Measurements from ENCODE around the gene NTSR1. TPM values are rescaled to one million over a fixed set of nuclear protein-coding genes. Genes with fewer than 3 reads are reported as not detected.

Gene NTSR1
- total and polyA plus RNA-seq, 12 donors, result 0.03 to 0.14 (median 0.11) TPM; not detected in 9

GRCh38 chr20:62775206-62775605 is 66.6 kb downstream of the NTSR1 start:
- 70 to 94% (median 80%) methylated on average over 2 to 9 of the region's 9 CpGs for WGBS, 4 donors
- no peak for DNase-seq
- Histone ChIP-seq H3K36me3 (replicated peaks in 1 of 2) (no peaks in the 10 kb centered on the region), H3K9me3 (replicated peaks in 1 of 3) (no peaks in the 10 kb centered on the region), H3K27ac (no peak overlapping the region), H3K27me3 (peaks cover 7% of the 10 kb centered on the region), H3K4me1 (replicated peaks in 1 of 2) (peaks cover 4 to 6% of the 10 kb centered on the region in 2 donors), H3K4me3 (no peak overlapping the region)
- TF ChIP-seq CTCF (IDR thresholded peaks at IDR 0.05), result no peak
- no peak for TF ChIP-seq POLR2A (IDR thresholded peaks at IDR 0.05)
- intact Hi-C loops (cut with DNase I), result loop anchor here in 1 of 2 donors (5.0 kb wide), 1 partner anchor 88 kb away; no protein-coding TSS in a partner anchor

- Histone ChIP-seq H3K4me3 (no peak overlapping the region), H3K27me3 (peaks cover 8% of the 10 kb centered on the region), H3K36me3 (replicated peaks in 1 of 2) (no peaks in the 10 kb centered on the region), H3K27ac (peak overlapping the region in 1 of 5 donors; percentile 55), H3K4me1 (replicated peaks in 1 of 2) (peaks cover 4 to 6% of the 10 kb centered on the region in 2 donors), H3K9me3 (replicated peaks in 1 of 3) (no peaks in the 10 kb centered on the region)
- WGBS, 4 donors, result 83 to 90% (median 88%) methylated on average over 17 to 24 of the region's 24 CpGs
- no peak for TF ChIP-seq CTCF (IDR thresholded peaks at IDR 0.05)
- TF ChIP-seq POLR2A (IDR thresholded peaks at IDR 0.05), result no peak
- DNase-seq, result no peak
- intact Hi-C loops (cut with DNase I), result loop anchor here in 1 of 2 donors (5.0 kb wide), 1 partner anchor 89 kb away; no protein-coding TSS in a partner anchor
Observed at GRCh38 chr20:62776035-62776691, 67.5 kb downstream of the NTSR1 start.

- Histone ChIP-seq H3K27me3 (peaks cover 8% of the 10 kb centered on the region), H3K4me1 (replicated peaks in 1 of 2) (peaks cover 4 to 6% of the 10 kb centered on the region in 2 donors), H3K27ac (peak overlapping the region in 1 of 5 donors; percentile 55), H3K9me3 (replicated peaks in 1 of 3) (no peaks in the 10 kb centered on the region), H3K4me3 (no peak overlapping the region), H3K36me3 (replicated peaks in 1 of 2) (no peaks in the 10 kb centered on the region)
- WGBS, 4 donors, result 55 to 72% (median 67%) methylated on average over 13 to 14 of the region's 14 CpGs
- TF ChIP-seq CTCF (IDR thresholded peaks at IDR 0.05) (no peak), POLR2A (IDR thresholded peaks at IDR 0.05) (no peak)
- no peak for DNase-seq
- intact Hi-C loops (cut with DNase I), result loop anchor here in 1 of 2 donors (5.0 kb wide), 1 partner anchor 90 kb away; no protein-coding TSS in a partner anchor
Observed at GRCh38 chr20:62776692-62777527, 68.3 kb downstream of the NTSR1 start.

- Histone ChIP-seq H3K27me3 (peaks cover 8% of the 10 kb centered on the region), H3K27ac (no peak overlapping the region), H3K36me3 (replicated peaks in 1 of 2) (no peaks in the 10 kb centered on the region), H3K4me3 (no peak overlapping the region), H3K4me1 (replicated peaks in 1 of 2) (peaks cover 4 to 6% of the 10 kb centered on the region in 2 donors), H3K9me3 (replicated peaks in 1 of 3) (no peaks in the 10 kb centered on the region)
- no peak for DNase-seq
- intact Hi-C loops (cut with DNase I), result loop anchor here in 1 of 2 donors (5.0 kb wide), 1 partner anchor 90 kb away; no protein-coding TSS in a partner anchor
- TF ChIP-seq CTCF (IDR thresholded peaks at IDR 0.05) (no peak), POLR2A (IDR thresholded peaks at IDR 0.05) (no peak)
- 77 to 88% (median 83%) methylated on average over 1 to 8 of the region's 8 CpGs for WGBS, 4 donors
Observed at GRCh38 chr20:62777528-62777830, 68.8 kb downstream of the NTSR1 start.
